PC-3 (cell line): ENCODE data around the gene CNTD1.
"Not testable (repeated sequence)": the region's sequence is repeated elsewhere in the genome, so short reads cannot be mapped to it uniquely, and the experiment has no call there.

Source experiments
- EZH2 ChIP-seq: fragments of 300-600 bp; sonication (generic); IDR thresholded peaks from one replicate; pipeline ENCODE4 v1.6.1; 2017; ENCODE audit warnings: antibody characterized with exemption, mild to moderate bottlenecking, low read length; ENCODE audit not compliant: unreplicated experiment
- EZH2phosphoT487 ChIP-seq: fragments of 300-600 bp; sonication (generic); IDR thresholded peaks from 2 replicates; pipeline ENCODE4 v1.6.1; 2018; ENCODE audit warnings: mild to moderate bottlenecking, antibody characterized with exemption, low read length, borderline replicate concordance
- TF ChIP-seq, protein P1 (sequence below): fragments of 300-600 bp; sonication (generic); conservative IDR thresholded peaks from 2 replicates; pipeline ENCODE4 v1.5.1; 2017; ENCODE audit warnings: antibody characterized with exemption, low read depth, mild to moderate bottlenecking, low read length

DNA sequence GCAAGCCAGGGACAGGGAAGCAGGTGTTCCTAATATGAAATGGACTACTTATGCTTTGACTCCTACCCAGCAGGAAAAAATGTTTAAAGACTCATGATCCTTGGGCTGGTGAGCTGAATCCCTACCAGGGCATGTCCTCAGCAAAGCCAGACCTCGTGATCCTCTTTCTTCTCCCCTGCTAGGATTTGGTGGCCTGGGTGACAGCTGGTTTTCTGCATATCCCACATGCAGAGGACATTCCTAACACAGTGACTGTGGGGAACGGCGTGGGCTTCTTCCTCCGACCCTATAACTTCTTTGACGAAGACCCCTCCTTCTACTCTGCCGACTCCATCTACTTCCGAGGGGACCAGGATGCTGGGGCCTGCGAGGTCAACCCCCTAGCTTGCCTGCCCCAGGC is 57.4 kb downstream of the CNTD1 start:
- TF ChIP-seq, protein P1, sequence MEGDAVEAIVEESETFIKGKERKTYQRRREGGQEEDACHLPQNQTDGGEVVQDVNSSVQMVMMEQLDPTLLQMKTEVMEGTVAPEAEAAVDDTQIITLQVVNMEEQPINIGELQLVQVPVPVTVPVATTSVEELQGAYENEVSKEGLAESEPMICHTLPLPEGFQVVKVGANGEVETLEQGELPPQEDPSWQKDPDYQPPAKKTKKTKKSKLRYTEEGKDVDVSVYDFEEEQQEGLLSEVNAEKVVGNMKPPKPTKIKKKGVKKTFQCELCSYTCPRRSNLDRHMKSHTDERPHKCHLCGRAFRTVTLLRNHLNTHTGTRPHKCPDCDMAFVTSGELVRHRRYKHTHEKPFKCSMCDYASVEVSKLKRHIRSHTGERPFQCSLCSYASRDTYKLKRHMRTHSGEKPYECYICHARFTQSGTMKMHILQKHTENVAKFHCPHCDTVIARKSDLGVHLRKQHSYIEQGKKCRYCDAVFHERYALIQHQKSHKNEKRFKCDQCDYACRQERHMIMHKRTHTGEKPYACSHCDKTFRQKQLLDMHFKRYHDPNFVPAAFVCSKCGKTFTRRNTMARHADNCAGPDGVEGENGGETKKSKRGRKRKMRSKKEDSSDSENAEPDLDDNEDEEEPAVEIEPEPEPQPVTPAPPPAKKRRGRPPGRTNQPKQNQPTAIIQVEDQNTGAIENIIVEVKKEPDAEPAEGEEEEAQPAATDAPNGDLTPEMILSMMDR = not testable (repeated sequence)
- not testable (repeated sequence) for TF ChIP-seq EZH2, EZH2phosphoT487
